ENCODE results near the gene TMEM266.
A peak's percentile ranks its signal among the peaks of the same experiment; 100 is the strongest.

The TMEM266 gene

DNA sequence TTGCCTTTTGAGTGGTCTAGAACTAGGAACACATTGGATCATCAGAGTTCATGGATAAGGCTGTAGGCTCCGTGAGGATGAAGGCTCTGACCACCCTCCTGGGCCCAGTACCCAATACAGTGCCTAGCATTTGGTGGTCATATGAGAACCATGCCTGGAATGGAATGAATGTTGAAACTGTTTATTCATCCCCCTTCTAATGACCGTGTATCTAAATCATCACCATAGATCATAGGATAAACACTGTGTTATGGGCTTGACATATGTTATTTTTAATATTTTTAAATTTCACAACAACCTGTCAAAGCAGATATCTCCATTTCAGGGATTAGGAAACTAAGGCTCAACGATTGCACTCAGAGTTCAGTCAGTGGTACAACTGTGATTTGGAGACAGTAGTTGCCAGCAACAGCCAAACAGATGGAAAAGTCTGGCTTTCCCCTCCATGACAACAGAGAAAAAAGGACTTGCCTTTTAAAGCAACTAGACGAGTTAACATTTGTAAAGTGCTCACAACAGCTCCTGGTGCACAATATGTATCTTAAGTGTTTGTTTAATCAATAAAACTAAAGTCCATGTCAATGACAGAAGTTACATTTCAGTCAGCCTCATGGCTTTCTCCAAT lies 89.6 kb downstream of the TMEM266 start:
- no peak overlapping the region for H3K27ac ChIP-seq (ENCODE audit: low read depth, low read length)
- no peak for DNase-seq
- no CpG with 5 or more reads among the region's 4 CpGs for WGBS (ENCODE audit: extremely low coverage, insufficient coverage, low lambda C conversion rate)
- H4K8ac ChIP-seq (ENCODE audit: low read depth, low read length): no peak overlapping the region
- H3K36me3 ChIP-seq (ENCODE audit: control insufficient read depth, insufficient read depth, low read length): no peaks in the 10 kb centered on the region
- no peak overlapping the region for H2AK5ac ChIP-seq (ENCODE audit: low read length)
- H2BK120ac ChIP-seq (ENCODE audit: low read depth, low read length): no peak overlapping the region
- H3K9ac ChIP-seq (ENCODE audit: low read length): no peak overlapping the region
- H3K4me3 ChIP-seq (ENCODE audit: low read length): no peak overlapping the region
- no peak overlapping the region for H2BK5ac ChIP-seq (ENCODE audit: low read length)
- H3K79me1 ChIP-seq (ENCODE audit: low read length): no peaks in the 10 kb centered on the region
- H3K27me3 ChIP-seq (ENCODE audit: insufficient read depth, low read length, poor library complexity): no peaks in the 10 kb centered on the region
- H3K4me1 ChIP-seq (ENCODE audit: control insufficient read depth, low read depth, low read length): peaks cover 7% of the 10 kb centered on the region
- H3K4me2 ChIP-seq (ENCODE audit: low read length): no peak overlapping the region
- no peak overlapping the region for H3K4ac ChIP-seq (ENCODE audit: low read depth, low read length)
- H4K5ac ChIP-seq (ENCODE audit: low read length): no peak overlapping the region
- no peaks in the 10 kb centered on the region for H3K79me2 ChIP-seq (ENCODE audit: control insufficient read depth, insufficient read depth, low read length)
- H3K23ac ChIP-seq (ENCODE audit: low read length): no peak overlapping the region
- H3K56ac ChIP-seq (ENCODE audit: low read length): no peak overlapping the region
- H2BK15ac ChIP-seq (replicated peaks; ENCODE audit: low read depth): no peak overlapping the region
- no peak overlapping the region for H3K18ac ChIP-seq (ENCODE audit: low read length)

DNA sequence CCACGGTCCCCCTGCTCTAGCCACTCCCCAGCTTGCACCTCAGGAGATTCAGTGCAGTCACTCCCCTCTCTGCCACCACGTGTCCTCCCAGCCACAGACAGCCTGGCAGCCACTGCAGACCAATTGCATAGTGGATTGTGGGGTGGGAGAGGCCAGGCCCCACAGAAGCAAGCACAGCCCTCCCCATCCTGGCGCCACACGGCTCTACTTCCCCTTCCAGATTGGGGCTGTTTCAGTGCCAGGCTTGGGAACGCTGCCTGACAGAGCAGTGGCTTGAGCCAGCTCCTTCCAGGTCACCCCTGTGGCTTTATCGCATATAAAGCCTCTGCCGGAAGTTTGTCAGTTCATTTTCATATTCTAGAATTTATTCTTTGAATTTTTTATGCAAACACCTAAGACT lies 90.7 kb downstream of the TMEM266 start:
- Histone ChIP-seq H2BK5ac (ENCODE audit: low read length) (no peak overlapping the region), H3K27ac (ENCODE audit: low read depth, low read length) (no peak overlapping the region), H3K79me2 (ENCODE audit: control insufficient read depth, insufficient read depth, low read length) (no peaks in the 10 kb centered on the region), H3K4me2 (ENCODE audit: low read length) (no peak overlapping the region), H3K4me1 (ENCODE audit: control insufficient read depth, low read depth, low read length) (peaks cover 7% of the 10 kb centered on the region), H3K27me3 (ENCODE audit: insufficient read depth, low read length, poor library complexity) (no peaks in the 10 kb centered on the region), H3K56ac (ENCODE audit: low read length) (no peak overlapping the region), H2BK120ac (ENCODE audit: low read depth, low read length) (no peak overlapping the region), H3K79me1 (ENCODE audit: low read length) (no peaks in the 10 kb centered on the region), H3K4ac (ENCODE audit: low read depth, low read length) (no peak overlapping the region), H4K5ac (ENCODE audit: low read length) (no peak overlapping the region), H2AK5ac (ENCODE audit: low read length) (no peak overlapping the region), H2BK15ac (replicated peaks; ENCODE audit: low read depth) (no peak overlapping the region), H3K9ac (ENCODE audit: low read length) (no peak overlapping the region), H3K18ac (ENCODE audit: low read length) (no peak overlapping the region), H3K36me3 (ENCODE audit: control insufficient read depth, insufficient read depth, low read length) (no peaks in the 10 kb centered on the region), H4K8ac (ENCODE audit: low read depth, low read length) (no peak overlapping the region), H3K4me3 (ENCODE audit: low read length) (no peak overlapping the region), H3K23ac (ENCODE audit: low read length) (no peak overlapping the region)
- DNase-seq: no peak
- WGBS (ENCODE audit: extremely low coverage, insufficient coverage, low lambda C conversion rate): no CpG with 5 or more reads among the region's 7 CpGs

DNA sequence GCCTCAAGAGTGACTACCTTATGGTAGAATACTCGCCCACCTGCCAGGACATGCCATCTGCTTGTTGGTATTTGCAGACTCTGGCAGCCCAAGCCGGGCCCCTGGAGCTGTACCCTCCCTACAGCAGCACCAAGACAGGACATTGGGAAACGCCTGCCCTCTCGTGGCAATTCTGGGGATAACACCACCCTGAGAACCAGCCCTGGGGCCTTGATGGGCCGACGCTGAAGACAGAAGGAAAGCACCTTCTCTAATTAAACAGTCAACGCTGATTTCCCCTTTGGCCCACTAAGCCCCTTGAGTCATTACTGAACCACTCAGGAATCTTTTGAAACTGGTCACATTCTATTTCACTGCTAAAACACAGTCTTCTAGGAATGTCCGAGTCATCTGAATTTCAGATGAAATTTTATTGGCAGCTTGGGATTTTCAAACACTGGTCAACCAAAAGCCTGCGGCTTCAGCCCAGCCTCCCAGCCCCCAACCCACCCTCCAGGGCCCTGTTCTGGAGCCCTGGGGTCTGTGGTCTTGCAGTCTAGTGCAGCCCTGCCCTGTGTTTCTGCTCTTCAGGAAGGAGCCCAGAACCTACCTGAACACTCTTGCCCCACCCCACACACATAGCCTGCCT lies 91.3 kb downstream of the TMEM266 start:
- no peak overlapping the region for H3K4me3 ChIP-seq (ENCODE audit: low read length)

DNA sequence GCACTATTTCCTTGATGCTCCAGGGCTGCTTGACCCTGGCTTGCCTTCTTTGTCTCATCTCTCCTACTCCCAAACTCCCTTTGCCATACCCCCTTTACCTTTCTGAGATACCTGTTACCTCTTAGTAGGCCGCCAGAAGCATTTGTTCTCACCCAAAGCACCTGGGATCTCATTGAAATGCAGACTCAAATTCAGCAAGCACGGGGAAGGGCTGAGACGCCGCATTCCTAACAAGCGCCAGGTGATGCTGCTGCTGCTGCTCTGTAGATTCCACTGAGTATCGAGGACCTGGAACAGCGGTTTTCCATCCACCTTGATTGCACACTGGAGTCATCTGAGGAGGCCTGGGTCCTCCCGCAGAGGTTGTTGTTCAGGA lies 91.8 kb downstream of the TMEM266 start:
- H3K18ac ChIP-seq (ENCODE audit: low read length): no peak overlapping the region
- no peak overlapping the region for H4K8ac ChIP-seq (ENCODE audit: low read depth, low read length)
- no peak overlapping the region for H3K23ac ChIP-seq (ENCODE audit: low read length)
- no peak overlapping the region for H3K4me2 ChIP-seq (ENCODE audit: low read length)
- no peaks in the 10 kb centered on the region for H3K79me2 ChIP-seq (ENCODE audit: control insufficient read depth, insufficient read depth, low read length)
- no peaks in the 10 kb centered on the region for H3K27me3 ChIP-seq (ENCODE audit: insufficient read depth, low read length, poor library complexity)
- H2BK120ac ChIP-seq (ENCODE audit: low read depth, low read length): no peak overlapping the region
- no peak overlapping the region for H3K27ac ChIP-seq (ENCODE audit: low read depth, low read length)
- H3K36me3 ChIP-seq (ENCODE audit: control insufficient read depth, insufficient read depth, low read length): no peaks in the 10 kb centered on the region
- WGBS (ENCODE audit: extremely low coverage, insufficient coverage, low lambda C conversion rate): no CpG with 5 or more reads among the region's 8 CpGs
- H2AK5ac ChIP-seq (ENCODE audit: low read length): no peak overlapping the region
- H3K4me1 ChIP-seq (ENCODE audit: control insufficient read depth, low read depth, low read length): peaks cover 7% of the 10 kb centered on the region
- H2BK15ac ChIP-seq (replicated peaks; ENCODE audit: low read depth): no peak overlapping the region
- H2BK5ac ChIP-seq (ENCODE audit: low read length): no peak overlapping the region
- peak; percentile 56 for DNase-seq
- no peak overlapping the region for H4K5ac ChIP-seq (ENCODE audit: low read length)
- H3K9ac ChIP-seq (ENCODE audit: low read length): no peak overlapping the region
- no peak overlapping the region for H3K56ac ChIP-seq (ENCODE audit: low read length)
- H3K4ac ChIP-seq (ENCODE audit: low read depth, low read length): no peak overlapping the region
- no peak overlapping the region for H3K4me3 ChIP-seq (ENCODE audit: low read length)
- no peaks in the 10 kb centered on the region for H3K79me1 ChIP-seq (ENCODE audit: low read length)

More for the DNA sequence above, 91.3 kb downstream of the TMEM266 start:
- peak; percentile 88 for DNase-seq
- H3K27ac ChIP-seq (ENCODE audit: low read depth, low read length): no peak overlapping the region
- H3K4me1 ChIP-seq (ENCODE audit: control insufficient read depth, low read depth, low read length): peaks cover 7% of the 10 kb centered on the region
- no peak overlapping the region for H3K9ac ChIP-seq (ENCODE audit: low read length)
- no peak overlapping the region for H3K4ac ChIP-seq (ENCODE audit: low read depth, low read length)
- H2BK5ac ChIP-seq (ENCODE audit: low read length): no peak overlapping the region
- H3K23ac ChIP-seq (ENCODE audit: low read length): no peak overlapping the region
- H2BK15ac ChIP-seq (replicated peaks; ENCODE audit: low read depth): no peak overlapping the region
- H4K8ac ChIP-seq (ENCODE audit: low read depth, low read length): no peak overlapping the region
- no peak overlapping the region for H2AK5ac ChIP-seq (ENCODE audit: low read length)
- no peaks in the 10 kb centered on the region for H3K79me1 ChIP-seq (ENCODE audit: low read length)
- H3K27me3 ChIP-seq (ENCODE audit: insufficient read depth, low read length, poor library complexity): no peaks in the 10 kb centered on the region
- H3K79me2 ChIP-seq (ENCODE audit: control insufficient read depth, insufficient read depth, low read length): no peaks in the 10 kb centered on the region
- WGBS (ENCODE audit: extremely low coverage, insufficient coverage, low lambda C conversion rate): no CpG with 5 or more reads among the region's 9 CpGs
- no peak overlapping the region for H2BK120ac ChIP-seq (ENCODE audit: low read depth, low read length)
- H4K5ac ChIP-seq (ENCODE audit: low read length): no peak overlapping the region
- H3K18ac ChIP-seq (ENCODE audit: low read length): no peak overlapping the region
- no peaks in the 10 kb centered on the region for H3K36me3 ChIP-seq (ENCODE audit: control insufficient read depth, insufficient read depth, low read length)
- no peak overlapping the region for H3K56ac ChIP-seq (ENCODE audit: low read length)
- H3K4me2 ChIP-seq (ENCODE audit: low read length): no peak overlapping the region

DNA sequence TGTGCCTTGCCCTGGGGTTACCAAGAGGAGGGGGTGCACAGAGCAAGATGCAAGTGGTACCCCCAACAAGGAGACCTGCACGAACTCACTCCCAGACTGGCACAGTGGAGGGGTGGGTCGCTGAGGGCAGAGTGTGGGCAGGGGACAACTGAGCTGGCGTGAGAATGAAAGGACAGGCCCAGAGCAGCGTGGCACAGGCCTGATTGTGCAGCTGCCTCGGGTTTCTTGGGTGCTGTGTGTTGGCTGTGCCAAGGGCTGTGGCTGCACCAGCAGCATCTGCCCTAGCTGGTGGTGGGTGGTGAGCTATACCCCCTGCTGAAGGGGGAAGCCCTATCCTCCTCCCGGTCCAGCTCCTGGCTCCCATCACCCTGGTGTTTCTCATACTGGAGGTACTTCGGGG lies 92.4 kb downstream of the TMEM266 start:
- WGBS (ENCODE audit: extremely low coverage, insufficient coverage, low lambda C conversion rate): no CpG with 5 or more reads among the region's 7 CpGs
- no peak overlapping the region for H3K4me2 ChIP-seq (ENCODE audit: low read length)

More for the DNA sequence above, 92.4 kb downstream of the TMEM266 start:
- Histone ChIP-seq H3K18ac (ENCODE audit: low read length) (no peak overlapping the region), H3K23ac (ENCODE audit: low read length) (no peak overlapping the region), H3K79me2 (ENCODE audit: control insufficient read depth, insufficient read depth, low read length) (no peaks in the 10 kb centered on the region), H3K4me1 (ENCODE audit: control insufficient read depth, low read depth, low read length) (peaks cover 7% of the 10 kb centered on the region), H3K9ac (ENCODE audit: low read length) (no peak overlapping the region), H4K5ac (ENCODE audit: low read length) (no peak overlapping the region), H3K56ac (ENCODE audit: low read length) (no peak overlapping the region), H3K27ac (ENCODE audit: low read depth, low read length) (no peak overlapping the region), H3K27me3 (ENCODE audit: insufficient read depth, low read length, poor library complexity) (no peaks in the 10 kb centered on the region), H2BK5ac (ENCODE audit: low read length) (no peak overlapping the region), H2BK120ac (ENCODE audit: low read depth, low read length) (no peak overlapping the region), H2BK15ac (replicated peaks; ENCODE audit: low read depth) (no peak overlapping the region), H3K4ac (ENCODE audit: low read depth, low read length) (no peak overlapping the region), H3K4me3 (ENCODE audit: low read length) (no peak overlapping the region), H2AK5ac (ENCODE audit: low read length) (no peak overlapping the region), H3K79me1 (ENCODE audit: low read length) (no peaks in the 10 kb centered on the region), H4K8ac (ENCODE audit: low read depth, low read length) (no peak overlapping the region), H3K36me3 (ENCODE audit: control insufficient read depth, insufficient read depth, low read length) (no peaks in the 10 kb centered on the region)
- DNase-seq: no peak

Measured in mesendoderm (in vitro differentiated cells).